ENCODE results near the gene THRB.

The THRB gene

GRCh38 chr3:24490151-24490550, 4.5 kb downstream of the THRB start:
- DNase-seq (ENCODE audit: low read depth, low spot score): no peak

GRCh38 chr3:24487325-24488262, 7.1 kb downstream of the THRB start:
- DNase-seq (ENCODE audit: low read depth, low spot score): no peak

GRCh38 chr3:24485511-24485910, 9.1 kb downstream of the THRB start:
- no peak for DNase-seq (ENCODE audit: low read depth, low spot score)

- DNase-seq (ENCODE audit: low read depth, low spot score): no peak
These were observed 10.8 kb downstream of the THRB start for GRCh38 chr3:24483873-24484272.

- DNase-seq (ENCODE audit: low read depth, low spot score): no peak
These were observed 12.4 kb downstream of the THRB start for GRCh38 chr3:24482096-24482705.

- DNase-seq (ENCODE audit: low read depth, low spot score): no peak
These were observed 13.5 kb downstream of the THRB start for GRCh38 chr3:24481193-24481592.

- no peak for DNase-seq (ENCODE audit: low read depth, low spot score)
These were observed 14.2 kb downstream of the THRB start for GRCh38 chr3:24480497-24480896.

GRCh38 chr3:24479816-24480215, 14.8 kb downstream of the THRB start:
- DNase-seq (ENCODE audit: low read depth, low spot score): no peak

- peak; percentile 40 for DNase-seq (ENCODE audit: low read depth, low spot score)
These were observed 17.6 kb downstream of the THRB start for GRCh38 chr3:24476871-24477656.

- peak; percentile 49 for DNase-seq (ENCODE audit: low read depth, low spot score)
These were observed 18.7 kb downstream of the THRB start for GRCh38 chr3:24475925-24476324.

- DNase-seq (ENCODE audit: low read depth, low spot score): no peak
These were observed 19.8 kb downstream of the THRB start for GRCh38 chr3:24474862-24475261.

GRCh38 chr3:24472358-24472757, 22.3 kb downstream of the THRB start:
- peak; percentile 70 for DNase-seq (ENCODE audit: low read depth, low spot score)

GRCh38 chr3:24471486-24471885, 23.2 kb downstream of the THRB start:
- DNase-seq (ENCODE audit: low read depth, low spot score): no peak

GRCh38 chr3:24470277-24470676, 24.4 kb downstream of the THRB start:
- no peak for DNase-seq (ENCODE audit: low read depth, low spot score)

GRCh38 chr3:24464389-24464788, 30.3 kb downstream of the THRB start:
- DNase-seq (ENCODE audit: low read depth, low spot score): no peak

- no peak for DNase-seq (ENCODE audit: low read depth, low spot score)
These were observed 31.9 kb downstream of the THRB start for GRCh38 chr3:24462737-24463136.

GRCh38 chr3:24460974-24461373, 33.7 kb downstream of the THRB start:
- DNase-seq (ENCODE audit: low read depth, low spot score): no peak

GRCh38 chr3:24457719-24458118, 36.9 kb downstream of the THRB start:
- DNase-seq (ENCODE audit: low read depth, low spot score): peak; percentile 22

- DNase-seq (ENCODE audit: low read depth, low spot score): no peak
These were observed 39.8 kb downstream of the THRB start for GRCh38 chr3:24454856-24455255.

GRCh38 chr3:24454393-24454792, 40.3 kb downstream of the THRB start:
- DNase-seq (ENCODE audit: low read depth, low spot score): no peak

- DNase-seq (ENCODE audit: low read depth, low spot score): no peak
These were observed 43.1 kb downstream of the THRB start for GRCh38 chr3:24451461-24452099.

All from ELF-1 (cell line).